Keratinocyte (primary cell): ENCODE results near the gene ACADM. TPM values are rescaled to one million over a fixed set of nuclear protein-coding genes. Genes with fewer than 3 reads are reported as not detected.

Source experiments
- DNase-seq: peaks from one replicate; pipeline ENCODE4 v3.0.0-alpha.2; 2011; ENCODE audit warnings: low read depth, missing footprints, low spot score
- FAIRE-seq: peaks from 2 replicates; lab custom pipeline; 2011; peaks lifted over from hg19 to GRCh38; lab: Jason Lieb, UNC
- H2AFZ ChIP-seq: 2 replicates; pipeline ENCODE4 v1.6.0; 2012; ENCODE audit warnings: low read length, control low read depth, inconsistent platforms; ENCODE audit not compliant: control insufficient read depth
- H3K27ac ChIP-seq: 2 replicates; pipeline ENCODE4 v1.5.1; 2011; ENCODE audit warnings: low read length; ENCODE audit not compliant: control insufficient read depth, insufficient read depth
- H3K27me3 ChIP-seq: 3 replicates; pipeline ENCODE4 v1.6.0; 2011; ENCODE audit warnings: low read length; ENCODE audit not compliant: control insufficient read depth, insufficient read depth; ENCODE audit errors: extremely low read depth
- H3K36me3 ChIP-seq, 2 experiments: 2 replicates in 1 of 2; 3 replicates in 1 of 2; pipeline ENCODE4 v1.5.1; 2011; ENCODE audit warnings: low read length in 2 of 2, mild to moderate bottlenecking in 1 of 2; ENCODE audit not compliant: control insufficient read depth in 2 of 2, insufficient read depth in 2 of 2; ENCODE audit errors: extremely low read depth in 1 of 2
- H3K4me1 ChIP-seq: 3 replicates; pipeline ENCODE4 v1.5.1; 2011; ENCODE audit warnings: low read length; ENCODE audit not compliant: control insufficient read depth, insufficient read depth; ENCODE audit errors: extremely low read depth
- H3K4me2 ChIP-seq: 3 replicates; pipeline ENCODE4 v1.6.0; 2011; ENCODE audit warnings: low read depth, low read length; ENCODE audit not compliant: control insufficient read depth, insufficient read depth; ENCODE audit errors: extremely low read depth
- H3K4me3 ChIP-seq, 3 experiments: fragments of 200-600 bp in 1 of 3; sonication (generic) in 1 of 3; 2 replicates in 2 of 3; 3 replicates in 1 of 3; pipeline ENCODE4 v1.5.1; 2011 to 2016; ENCODE audit warnings: low read length in 3 of 3, mild to moderate bottlenecking in 3 of 3, control low read depth in 2 of 3, inconsistent platforms in 1 of 3, low read depth in 1 of 3, mixed read lengths in 1 of 3, mixed run types in 1 of 3, moderate library complexity in 1 of 3; ENCODE audit not compliant: control insufficient read depth in 2 of 3, insufficient read depth in 2 of 3; ENCODE audit errors: extremely low read depth in 1 of 3
- H3K79me2 ChIP-seq: 2 replicates; pipeline ENCODE4 v1.6.0; 2012; ENCODE audit warnings: low read length; ENCODE audit not compliant: control insufficient read depth, insufficient read depth
- H3K9ac ChIP-seq: 3 replicates; pipeline ENCODE4 v1.6.0; 2011; ENCODE audit warnings: low read length; ENCODE audit not compliant: control insufficient read depth, insufficient read depth; ENCODE audit errors: extremely low read depth
- H3K9me1 ChIP-seq: 3 replicates; pipeline ENCODE4 v1.6.0; 2011; ENCODE audit warnings: low read length; ENCODE audit not compliant: control insufficient read depth, insufficient read depth; ENCODE audit errors: extremely low read depth
- H3K9me3 ChIP-seq: 2 replicates; pipeline ENCODE4 v1.5.1; 2012; ENCODE audit warnings: low read depth, low read length; ENCODE audit not compliant: control insufficient read depth
- H4K20me1 ChIP-seq: 3 replicates; pipeline ENCODE4 v1.6.0; 2011; ENCODE audit warnings: low read length; ENCODE audit not compliant: control insufficient read depth, insufficient read depth; ENCODE audit errors: extremely low read depth
- CTCF ChIP-seq, 3 experiments: IDR thresholded peaks in 1 of 3; conservative IDR thresholded peaks in 1 of 3; optimal IDR thresholded peaks in 1 of 3; 2 replicates in 2 of 3; 3 replicates in 1 of 3; pipeline versions ENCODE3 to v1.5.1; 2011; ENCODE audit warnings: low read length in 3 of 3, mild to moderate bottlenecking in 3 of 3, moderate library complexity in 2 of 3, control low read depth in 1 of 3, inconsistent platforms in 1 of 3; ENCODE audit not compliant: insufficient read depth in 2 of 3; ENCODE audit errors: extremely low read depth in 1 of 3
- EZH2 ChIP-seq: IDR thresholded peaks from one replicate; pipeline ENCODE4 v1.6.1; 2012; ENCODE audit warnings: inconsistent platforms, mild to moderate bottlenecking, low read length, moderate library complexity
- dilution Hi-C: fragments of 300-500 bp; cut with MboI; formaldehyde crosslinking; loops from one replicate; pipeline ENCODE4 v1.7.0; 2020; ENCODE audit warnings: low sequenced_read_pairs; ENCODE audit not compliant: extremely low pct_ligation_motif_present
- polyA plus RNA-seq, 5 experiments: library from polyadenylated mRNA; depleted of rRNA in 3 of 5; stranded (reverse) in 3 of 5; stranded (forward) in 1 of 5; unstranded in 1 of 5; fragments of >200 nt; gene quantifications; 1 replicate in 1 of 5; 2 replicates in 3 of 5; 3 replicates in 1 of 5; pipeline versions ENCODE4 v1.2.1 to v1.2.3, GENCODE V29; 2011 to 2012; ENCODE audit warnings: missing spikeins in 2 of 5, low read depth in 1 of 5, low replicate concordance in 1 of 5

ACADM gene
- polyA plus RNA-seq, 1 donor (not counting 4 experiments of a cell fraction or from before 2014, with no cell fraction given), result 52.2 TPM

GRCh38 chr1:75796376-75797272 is 72.1 kb downstream of the ACADM start, which contains the start of gene MSH4:
Gene MSH4 (plus strand): TSS chr1:75796882. CDS start chr1:75796986, 104 bp downstream.
- Histone ChIP-seq H3K27me3 (no peaks in the 10 kb centered on the region), H3K4me3 (no peak within 1 kb of the TSS)

GRCh38 chr1:75797273-75797588 is 72.7 kb downstream of the ACADM start:
- Histone ChIP-seq H3K79me2 (peaks cover 7% of the 10 kb centered on the region), H3K9me1 (no peaks in the 10 kb centered on the region), H3K4me3 (no peak overlapping the region), H3K9ac (no peak overlapping the region), H3K27me3 (no peaks in the 10 kb centered on the region), H3K9me3 (no peaks in the 10 kb centered on the region), H3K27ac (no peak overlapping the region), H3K36me3 (peaks cover 5 to 10% of the 10 kb centered on the region in 2 experiments), H4K20me1 (peaks cover 13% of the 10 kb centered on the region), H3K4me2 (no peak overlapping the region), H2AFZ (no peak overlapping the region), H3K4me1 (no peaks in the 10 kb centered on the region)
- TF ChIP-seq CTCF (optimal IDR thresholded peaks at IDR 0.05 in 1 of 3, IDR thresholded peaks at IDR 0.05 in 1 of 3, conservative IDR thresholded peaks at IDR 0.05 in 1 of 3; ENCODE audit: extremely low read depth in 1 of 3, insufficient read depth in 2 of 3, low read length in 3 of 3) (no peak), EZH2 (no peak)
- FAIRE-seq (no peak), DNase-seq (no peak)
- dilution Hi-C loops, result no loop called here

More at GRCh38 chr1:75796376-75797272, 72.1 kb downstream of the ACADM start, which contains the start of gene MSH4:
- Histone ChIP-seq H3K9me1 (no peaks in the 10 kb centered on the region), H4K20me1 (peaks cover 18% of the 10 kb centered on the region), H3K79me2 (peaks cover 10% of the 10 kb centered on the region), H3K27ac (no peak within 1 kb of the TSS), H3K4me1 (no peaks in the 10 kb centered on the region), H3K9ac (no peak within 1 kb of the TSS), H2AFZ (no peak within 1 kb of the TSS), H3K9me3 (no peaks in the 10 kb centered on the region), H3K4me2 (no peak within 1 kb of the TSS), H3K36me3 (peaks cover 7 to 14% of the 10 kb centered on the region in 2 experiments)
- FAIRE-seq (peak; percentile 29), DNase-seq (no peak)
- TF ChIP-seq EZH2 (no peak), CTCF (optimal IDR thresholded peaks at IDR 0.05 in 1 of 3, IDR thresholded peaks at IDR 0.05 in 1 of 3, conservative IDR thresholded peaks at IDR 0.05 in 1 of 3; ENCODE audit: extremely low read depth in 1 of 3, insufficient read depth in 2 of 3, low read length in 3 of 3) (no peak)
- dilution Hi-C loops, result no loop called here
